GM06990 (cell line): ENCODE results near the gene CPXM2.

ENCODE experiments used
- DNase-seq: peaks from one replicate; pipeline ENCODE4 v3.0.0-alpha.2; 2011; ENCODE audit not compliant: insufficient read length; ENCODE audit errors: extremely low read depth
- H3K27me3 ChIP-seq: replicated peaks from 2 replicates; pipeline ENCODE4 v1.6.0; 2011; ENCODE audit warnings: low read length; ENCODE audit not compliant: control insufficient read depth, insufficient read depth
- H3K36me3 ChIP-seq: 2 replicates; pipeline ENCODE4 v1.5.1; 2011; ENCODE audit warnings: low read length; ENCODE audit not compliant: control insufficient read depth, insufficient read depth
- H3K4me3 ChIP-seq: replicated peaks from 2 replicates; pipeline ENCODE4 v1.5.1; 2011; ENCODE audit warnings: low read depth, mild to moderate bottlenecking, control low read depth, low read length
- CTCF ChIP-seq: IDR thresholded peaks from 2 replicates; pipeline ENCODE4 v1.5.1; 2011; ENCODE audit warnings: low read length, control low read depth, mild to moderate bottlenecking, inconsistent platforms; ENCODE audit not compliant: insufficient read depth, poor library complexity, severe bottlenecking

The CPXM2 gene

GRCh38 chr10:123838596-123839310, 52.9 kb downstream of the CPXM2 start:
- Histone ChIP-seq H3K27me3 (no peaks in the 10 kb centered on the region), H3K36me3 (no peaks in the 10 kb centered on the region), H3K4me3 (no peak overlapping the region)
- DNase-seq, result no peak
- no peak for TF ChIP-seq CTCF

GRCh38 chr10:123837756-123838155, 53.9 kb downstream of the CPXM2 start:
- TF ChIP-seq CTCF, result no peak
- H3K27me3 ChIP-seq, result no peaks in the 10 kb centered on the region
- no peak for DNase-seq

GRCh38 chr10:123836418-123837145, 55.0 kb downstream of the CPXM2 start:
- Histone ChIP-seq H3K27me3 (no peaks in the 10 kb centered on the region), H3K36me3 (no peaks in the 10 kb centered on the region), H3K4me3 (no peak overlapping the region)
- no peak for DNase-seq
- TF ChIP-seq CTCF, result no peak

More at GRCh38 chr10:123837756-123838155, 53.9 kb downstream of the CPXM2 start:
- no peak overlapping the region for H3K4me3 ChIP-seq
- no peaks in the 10 kb centered on the region for H3K36me3 ChIP-seq

GRCh38 chr10:123835575-123835974, 56.0 kb downstream of the CPXM2 start:
- Histone ChIP-seq H3K27me3 (no peaks in the 10 kb centered on the region), H3K4me3 (no peak overlapping the region), H3K36me3 (no peaks in the 10 kb centered on the region)
- DNase-seq, result no peak
- no peak for TF ChIP-seq CTCF

- Histone ChIP-seq H3K36me3 (no peaks in the 10 kb centered on the region), H3K27me3 (no peaks in the 10 kb centered on the region), H3K4me3 (no peak overlapping the region)
- DNase-seq, result no peak
- TF ChIP-seq CTCF, result no peak
Observed at GRCh38 chr10:123833170-123833850, 58.3 kb downstream of the CPXM2 start.
